ENCODE data around the gene LUM.

The LUM gene

DNA sequence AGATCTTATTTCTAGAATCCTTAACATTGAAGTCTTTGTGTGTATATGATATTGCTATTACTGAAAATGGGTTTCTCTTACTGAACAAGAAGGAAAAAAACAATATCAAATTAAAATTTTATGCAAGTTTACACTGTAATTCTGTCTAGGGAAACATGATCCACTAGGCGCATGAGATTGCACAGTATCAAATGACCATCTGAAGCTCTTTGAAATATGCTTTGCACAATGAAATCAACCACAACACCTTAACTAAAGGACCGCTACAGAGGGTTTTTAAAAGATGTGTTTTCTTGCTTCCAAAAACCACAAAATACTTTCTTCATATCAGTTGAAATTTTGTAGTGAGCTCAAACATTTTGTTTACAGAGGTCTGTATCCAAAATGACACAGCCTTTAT lies 38.4 kb downstream of the LUM start:
- DNase-seq: no peak

DNA sequence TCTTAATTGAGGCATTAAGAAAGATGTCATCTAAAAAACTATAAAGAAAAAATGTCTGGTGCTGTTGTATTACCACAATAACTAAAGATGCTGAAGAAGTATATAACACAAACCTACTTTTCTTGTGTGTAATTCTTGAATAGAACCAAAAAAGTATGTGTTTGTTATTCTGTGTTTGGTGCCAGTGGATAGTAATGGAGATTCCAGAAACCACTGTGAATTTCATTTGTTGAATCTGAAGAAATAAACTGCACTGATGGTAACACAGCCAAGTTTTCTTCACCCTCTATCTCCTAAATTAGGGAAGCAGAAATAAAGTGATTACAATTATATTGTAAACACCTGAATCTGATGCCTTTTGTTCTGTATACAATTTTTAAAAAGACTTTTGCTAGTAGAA lies 40.4 kb downstream of the LUM start:
- no peak for DNase-seq

DNA sequence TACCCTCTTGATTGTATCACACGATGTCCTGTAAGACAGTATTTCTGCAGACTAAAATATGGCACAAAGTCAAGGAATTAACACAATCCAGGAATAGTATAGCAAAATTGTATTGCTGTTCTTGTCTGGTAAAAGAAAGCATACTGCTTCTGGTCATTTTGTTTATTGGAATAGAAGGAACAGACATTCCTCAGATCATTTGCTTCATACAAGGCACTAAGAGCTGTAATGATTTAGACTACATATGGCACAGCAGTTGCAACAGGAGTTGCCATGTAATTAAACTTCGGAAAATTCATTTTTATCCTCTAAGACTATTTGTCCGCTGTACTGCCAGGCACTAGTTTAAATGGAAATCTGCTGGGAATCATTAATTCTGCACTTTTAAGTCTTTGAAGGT lies 45.9 kb downstream of the LUM start:
- DNase-seq: no peak

DNA sequence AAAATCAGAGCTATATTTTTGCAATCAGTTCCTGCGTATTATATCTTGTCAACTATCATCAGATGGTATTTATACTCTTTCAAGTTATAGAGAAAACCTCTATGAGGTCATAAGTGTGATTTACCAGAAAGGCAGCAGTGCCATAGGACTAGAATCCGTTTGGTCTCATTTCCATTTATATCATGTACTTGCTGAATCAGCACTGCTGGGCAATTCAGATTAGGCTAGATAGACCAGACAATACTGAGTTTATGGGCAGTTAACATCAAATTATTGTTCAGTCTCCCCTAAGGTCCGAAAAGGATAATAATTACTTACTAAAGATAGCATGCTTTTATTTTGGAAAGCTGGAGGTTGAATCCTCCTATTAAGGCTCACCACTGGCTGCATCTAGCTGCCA lies 46.7 kb downstream of the LUM start:
- no peak for DNase-seq

DNA sequence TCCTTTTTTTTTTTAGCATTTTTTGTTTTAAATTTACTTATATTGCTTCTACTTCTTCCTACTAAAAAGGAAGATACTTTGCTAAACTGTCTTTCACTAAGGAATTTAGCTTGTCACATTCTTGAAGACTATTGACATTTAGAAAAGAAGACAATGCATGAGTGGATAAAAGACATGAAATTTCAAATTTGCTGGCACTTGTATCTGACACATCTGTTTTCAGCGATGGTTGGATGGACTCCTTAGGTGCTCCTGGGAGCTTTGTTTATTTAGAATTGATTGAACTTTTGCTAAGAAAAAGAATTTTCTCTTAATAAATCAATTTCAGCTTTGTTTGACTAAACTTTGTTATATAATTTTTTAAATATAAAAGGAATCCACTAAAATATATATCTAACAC lies 50.2 kb downstream of the LUM start:
- no peak for DNase-seq

DNA sequence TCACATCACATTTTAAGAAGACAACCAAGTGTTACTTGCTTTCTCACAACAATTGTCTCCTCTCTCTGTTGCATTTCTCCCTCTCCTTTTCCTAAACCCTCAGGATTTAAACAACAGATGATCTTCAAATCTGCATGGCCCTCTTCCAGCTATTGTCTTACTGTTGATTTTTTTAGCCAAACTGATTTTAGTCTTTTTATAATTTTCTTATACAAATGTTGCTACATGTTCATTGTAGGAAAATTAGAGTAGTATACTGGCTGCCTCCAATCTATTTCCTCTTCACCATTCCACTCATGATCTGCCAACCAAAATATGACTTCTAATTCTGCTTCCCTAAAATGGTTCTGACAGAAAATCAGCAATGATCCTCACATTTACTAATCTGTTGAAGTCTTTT lies 52.1 kb downstream of the LUM start:
- DNase-seq: no peak

DNA sequence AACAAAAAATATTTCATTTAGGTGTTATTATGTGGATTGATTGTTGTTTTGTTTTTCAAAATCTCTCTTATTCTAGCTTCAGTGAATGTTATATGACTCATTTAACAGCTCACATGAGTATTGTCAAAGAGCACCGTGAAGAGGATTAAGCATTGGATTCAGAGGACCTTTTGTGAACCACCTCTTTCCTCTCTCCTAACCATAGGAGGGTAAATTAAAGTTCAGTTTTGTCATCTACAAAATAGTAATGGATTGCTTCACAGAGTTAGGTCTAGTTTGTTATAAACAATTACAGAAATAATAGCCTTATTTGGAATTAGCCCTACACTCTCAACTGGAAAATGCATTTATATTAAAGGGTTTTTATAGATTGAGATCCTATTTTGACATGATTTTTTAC lies 52.5 kb downstream of the LUM start:
- DNase-seq: no peak

DNA sequence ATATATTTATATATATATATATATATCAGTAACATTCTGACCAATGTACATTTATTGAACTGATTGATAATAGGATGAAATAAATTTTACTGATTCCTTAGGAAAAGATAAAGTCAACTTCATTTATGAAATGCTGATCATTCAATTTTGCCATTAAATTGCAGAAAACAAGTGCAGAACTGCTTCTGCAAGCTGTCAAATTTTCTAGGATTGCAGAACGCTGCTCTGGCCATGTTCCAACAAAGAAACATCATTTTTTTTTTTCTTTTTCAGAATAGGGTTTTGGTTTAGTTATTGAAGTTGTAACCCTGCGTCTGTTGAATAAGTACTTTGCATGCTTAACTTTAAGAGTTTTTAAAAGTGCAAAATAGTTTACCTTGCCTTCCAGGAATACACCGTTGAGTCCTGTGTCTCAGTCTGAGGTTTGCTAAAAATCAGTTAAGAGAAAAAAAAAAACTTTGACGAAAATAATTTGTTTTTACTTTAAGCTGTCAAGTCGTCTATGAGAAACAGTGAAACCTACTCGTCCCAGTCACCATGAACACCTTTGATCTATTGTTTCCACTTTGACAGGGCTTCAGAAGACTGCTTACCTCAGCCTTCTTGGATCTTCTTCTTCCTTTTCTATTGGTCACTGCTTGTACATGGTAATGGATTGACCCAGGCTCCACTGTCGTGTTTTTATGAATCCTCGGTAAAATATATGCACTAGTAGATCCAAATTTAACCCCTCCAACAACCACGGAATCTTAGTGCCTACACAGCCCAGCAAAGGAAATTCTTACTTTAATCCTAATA lies 53.7 kb downstream of the LUM start, which contains the start of gene KERA:
Gene KERA, minus strand, starts transcription at position 657 of the 798 bp plus-strand sequence. CDS start 1,743 bp downstream, outside the sequence.
- DNase-seq: no peak

DNA sequence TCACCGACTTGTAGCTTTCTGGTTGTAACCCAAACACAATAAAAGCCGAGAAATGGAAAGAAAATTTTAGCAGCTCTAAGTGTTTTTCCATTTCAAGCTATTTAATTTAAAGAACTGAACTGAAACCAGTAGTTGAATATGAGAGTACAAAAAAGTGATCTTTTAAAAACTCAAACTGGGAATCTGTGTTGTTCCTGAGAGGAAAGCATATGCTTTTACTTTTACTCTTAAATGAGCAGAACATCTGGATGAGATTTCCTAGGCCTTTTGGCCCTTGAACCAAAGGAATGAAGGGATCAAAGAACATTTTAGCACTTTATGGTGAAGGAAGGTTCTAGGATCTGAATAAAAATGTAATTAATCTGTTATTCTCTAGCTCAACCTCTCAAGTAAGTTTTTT lies 54.8 kb downstream of the LUM start:
- DNase-seq: no peak

DNA sequence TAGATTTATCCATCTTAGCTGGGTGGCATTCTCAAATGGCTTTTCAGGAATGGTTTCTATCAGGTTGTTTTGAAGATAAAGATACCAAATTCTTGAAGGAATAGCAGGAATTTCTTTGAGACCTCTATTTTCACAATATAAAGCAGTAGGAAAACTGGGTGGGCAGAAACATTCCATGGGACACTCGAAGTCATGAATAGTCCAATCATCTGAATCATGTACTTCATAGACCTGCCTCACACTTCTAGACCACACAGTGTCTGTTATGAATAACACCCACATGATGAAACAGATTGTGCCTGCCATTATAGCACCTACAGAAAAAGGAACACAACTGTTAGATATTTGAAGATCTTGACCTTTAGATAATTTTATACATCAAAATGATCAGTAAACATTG lies 55.3 kb downstream of the LUM start:
- no peak for DNase-seq

DNA sequence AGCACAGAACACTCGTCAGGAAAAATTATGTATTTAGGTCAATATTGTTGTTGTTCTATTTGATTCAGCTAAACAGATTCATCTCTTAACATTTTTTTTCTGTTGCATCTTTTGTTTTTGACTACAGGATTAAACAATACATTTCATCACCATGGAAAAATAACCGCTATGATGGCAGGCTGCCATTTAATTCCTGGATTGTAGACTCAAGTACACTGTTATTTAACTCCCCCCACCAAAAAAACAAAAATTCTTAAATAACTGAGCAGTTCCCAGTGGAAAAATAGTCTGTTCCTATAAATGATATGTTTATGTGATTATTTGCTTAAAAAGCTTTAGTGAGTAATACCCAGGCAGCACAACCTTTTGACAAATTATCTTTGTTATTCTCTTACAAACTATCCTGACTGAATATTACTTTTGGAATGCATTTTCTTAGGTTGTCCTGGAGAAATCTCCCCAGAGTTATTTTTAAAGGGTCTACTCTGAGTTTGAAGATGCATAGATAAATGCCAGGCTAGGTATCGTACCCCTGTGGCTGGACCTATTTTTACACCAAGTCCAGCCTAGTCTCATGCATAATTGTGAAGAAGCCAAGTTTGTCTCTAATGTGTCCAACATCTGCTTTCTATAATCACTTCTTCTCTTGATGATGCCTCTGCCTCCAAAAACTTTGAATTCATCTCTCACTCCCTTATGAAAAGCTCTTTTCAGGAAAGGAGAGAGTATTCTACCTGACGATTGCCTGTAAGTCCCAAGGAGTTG lies 57.2 kb downstream of the LUM start:
- DNase-seq: no peak

All from NCI-H2107 (cell line).